ENCODE data around the gene AKAP5. TPM values are rescaled to one million over a fixed set of nuclear protein-coding genes. Genes with fewer than 3 reads are reported as not detected.
A peak's percentile ranks its signal among the peaks of the same experiment; 100 is the strongest.

AKAP5 gene
- total and polyA plus RNA-seq, 9 of the 15 experiments (the other 6 are each of a cell fraction or from before 2014, with no cell fraction given), result 0.06 to 0.94 (median 0.34) TPM

GRCh38 chr14:64465831-64466554 is 694 bp downstream of the AKAP5 start:
- peak; percentile 62 for FAIRE-seq
- peak in 2 of 4 experiments; percentile 10 to 24 for DNase-seq (ENCODE audit: extremely low read depth in 1 of 4, low spot score in 3 of 4)
- Histone ChIP-seq H3K4me1 (replicated peaks in 1 of 2; ENCODE audit: control insufficient read depth in 2 of 2, insufficient read depth in 2 of 2, low read length in 2 of 2) (peaks cover 8 to 9% of the 10 kb centered on the region in 2 experiments; a peak in 4 of 5 replicates), H4K20me1 (replicated peaks; ENCODE audit: control insufficient read depth, insufficient read depth, low read length) (no peaks in the 10 kb centered on the region; the same call in 1 of the 2 replicates), H3K79me2 (ENCODE audit: control insufficient read depth, insufficient read depth, low read length) (no peaks in the 10 kb centered on the region), H3K4me2 (ENCODE audit: insufficient read depth, low read length) (peak overlapping the region; percentile 69), H3K27me3 (ENCODE audit: control insufficient read depth in 2 of 2, insufficient read depth in 2 of 2, low read length in 2 of 2) (no peaks in the 10 kb centered on the region), H3K9ac (ENCODE audit: insufficient read depth in 1 of 2, low read depth in 2 of 2, low read length in 2 of 2) (peak overlapping the region; percentile 30 to 90; a peak in 3 of 4 replicates), H3K4me3 (peak overlapping the region; percentile 57), H3K9me3 (replicated peaks; ENCODE audit: control insufficient read depth, insufficient read depth, low read depth, low read length) (no peaks in the 10 kb centered on the region), H3K9me1 (ENCODE audit: control insufficient read depth, insufficient read depth, low read length) (no peaks in the 10 kb centered on the region), H3K36me3 (ENCODE audit: control insufficient read depth, insufficient read depth, low read length) (peaks cover 2% of the 10 kb centered on the region; the same call in 1 of the 3 replicates), H2AFZ (ENCODE audit: low read depth, low read length) (peak overlapping the region; percentile 62), H3K27ac (ENCODE audit: extremely low read depth, low read depth, low read length) (no peak overlapping the region)
- TF ChIP-seq ZBED1 (IDR thresholded peaks at IDR 0.05) (no peak), MBD2 (IDR thresholded peaks at IDR 0.05; ENCODE audit: borderline replicate concordance, low read depth) (no peak), EGR1 (conservative IDR thresholded peaks at IDR 0.05) (peak; percentile 49; the same call in 1 of the 2 replicates), GATA2 (CRISPR knock-in tag; IDR thresholded peaks at IDR 0.05) (peak; percentile 44; the same call in 1 of the 2 replicates), SMARCA4 (IDR thresholded peaks at IDR 0.05) (0 out of 2 replicates have a peak, but pooled peaks have one; percentile 24), CEBPG (CRISPR knock-in tag; IDR thresholded peaks at IDR 0.05) (no peak), CEBPG (tag; conservative IDR thresholded peaks at IDR 0.05 in 1 of 2, IDR thresholded peaks at IDR 0.05 in 1 of 2) (peak; percentile 13 to 63; a peak in 2 of 4 replicates), CEBPB (tag; IDR thresholded peaks at IDR 0.05) (peak; percentile 79)
- POLR2A ChIA-PET, result interaction anchor here (0.6 to 1.4 kb wide), 6 partner anchors 10 to 673 kb away, joined by 3 to 4 read pairs (median 3); no protein-coding TSS in a partner anchor
- CTCF ChIA-PET (ENCODE audit: low intra/inter-chr PET ratio), result no interaction called here
- WGBS (ENCODE audit: insufficient coverage, low coverage, missing lambda C conversion rate), result 17% methylated on average over 12 of the region's 15 CpGs
- intact Hi-C loops (cut with micrococcal nuclease) (loop anchor here (5.0 kb wide), 1 partner anchor 41 kb away; no protein-coding TSS in a partner anchor), in situ Hi-C loops (cut with MboI) (loop anchor here (10.0 kb wide), 1 partner anchor 121 kb away; no protein-coding TSS in a partner anchor)
- peak; percentile 58 for ATAC-seq
- no TSS peak for BruUV-seq (replicated peaks)

Measured in K562 (cell line).